Endothelial cell of umbilical vein (primary cell): ENCODE measurements around the gene MACO1.

Experiments used
- GATA2 ChIP-seq: IDR thresholded peaks from 2 replicates; pipeline ENCODE4 v1.7.0; 2011; ENCODE audit warnings: low read depth, mild to moderate bottlenecking, moderate library complexity, mixed read lengths, low read length; ENCODE audit not compliant: insufficient read length, insufficient read depth
- POLR2A ChIP-seq: IDR thresholded peaks from 2 replicates; pipeline ENCODE4 v1.6.1; 2012; ENCODE audit warnings: low read depth, mild to moderate bottlenecking, control low read depth, low read length
- TF ChIP-seq, protein P1 (sequence below), 2 donors: IDR thresholded peaks; 1 replicate in 1 of 2; 2 replicates in 1 of 2; pipeline ENCODE4 v1.5.1; 2011; ENCODE audit warnings: low read length in 2 of 2, mild to moderate bottlenecking in 2 of 2, moderate library complexity in 2 of 2, control low read depth in 1 of 2, inconsistent platforms in 1 of 2, low read depth in 1 of 2; ENCODE audit not compliant: insufficient read depth in 1 of 2; ENCODE audit errors: extremely low read depth in 1 of 2
- TF ChIP-seq, protein P2 (sequence below): IDR thresholded peaks from 2 replicates; pipeline ENCODE4 v1.6.1; 2011; ENCODE audit not compliant: insufficient read depth, insufficient read length

DNA sequence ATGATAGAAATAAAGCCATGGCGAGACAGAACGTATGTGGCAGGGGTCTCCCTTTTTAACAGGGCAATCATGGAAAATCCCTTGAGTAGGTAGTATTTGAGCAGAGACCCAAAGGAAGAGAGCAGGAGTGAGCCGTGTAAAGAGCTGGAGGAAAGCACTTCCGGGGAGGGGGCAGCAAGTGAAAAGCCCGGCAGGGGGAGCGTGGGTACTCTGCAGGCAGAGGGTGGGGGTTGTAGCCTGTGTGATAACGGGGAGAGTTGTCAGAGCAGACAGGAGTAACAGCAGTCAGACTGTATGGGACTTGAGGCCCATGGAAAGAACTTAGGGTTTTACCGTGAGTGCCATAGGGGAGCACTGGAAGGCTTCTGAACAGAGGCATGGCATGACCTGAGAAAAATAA, 61.6 kb downstream of the MACO1 start:
- TF ChIP-seq, protein P1, sequence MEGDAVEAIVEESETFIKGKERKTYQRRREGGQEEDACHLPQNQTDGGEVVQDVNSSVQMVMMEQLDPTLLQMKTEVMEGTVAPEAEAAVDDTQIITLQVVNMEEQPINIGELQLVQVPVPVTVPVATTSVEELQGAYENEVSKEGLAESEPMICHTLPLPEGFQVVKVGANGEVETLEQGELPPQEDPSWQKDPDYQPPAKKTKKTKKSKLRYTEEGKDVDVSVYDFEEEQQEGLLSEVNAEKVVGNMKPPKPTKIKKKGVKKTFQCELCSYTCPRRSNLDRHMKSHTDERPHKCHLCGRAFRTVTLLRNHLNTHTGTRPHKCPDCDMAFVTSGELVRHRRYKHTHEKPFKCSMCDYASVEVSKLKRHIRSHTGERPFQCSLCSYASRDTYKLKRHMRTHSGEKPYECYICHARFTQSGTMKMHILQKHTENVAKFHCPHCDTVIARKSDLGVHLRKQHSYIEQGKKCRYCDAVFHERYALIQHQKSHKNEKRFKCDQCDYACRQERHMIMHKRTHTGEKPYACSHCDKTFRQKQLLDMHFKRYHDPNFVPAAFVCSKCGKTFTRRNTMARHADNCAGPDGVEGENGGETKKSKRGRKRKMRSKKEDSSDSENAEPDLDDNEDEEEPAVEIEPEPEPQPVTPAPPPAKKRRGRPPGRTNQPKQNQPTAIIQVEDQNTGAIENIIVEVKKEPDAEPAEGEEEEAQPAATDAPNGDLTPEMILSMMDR (IDR thresholded peaks at IDR 0.05; ENCODE audit: extremely low read depth in 1 of 2, insufficient read depth in 1 of 2, low read depth in 1 of 2, low read length in 2 of 2), result no peak
- TF ChIP-seq, protein P2, sequence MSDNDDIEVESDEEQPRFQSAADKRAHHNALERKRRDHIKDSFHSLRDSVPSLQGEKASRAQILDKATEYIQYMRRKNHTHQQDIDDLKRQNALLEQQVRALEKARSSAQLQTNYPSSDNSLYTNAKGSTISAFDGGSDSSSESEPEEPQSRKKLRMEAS, result no peak
- TF ChIP-seq POLR2A (no peak), GATA2 (no peak)
